ENCODE results near the gene NAGS.
"Not testable (repeated sequence)": the region's sequence is repeated elsewhere in the genome, so short reads cannot be mapped to it uniquely, and the experiment has no call there.

The NAGS gene

DNA sequence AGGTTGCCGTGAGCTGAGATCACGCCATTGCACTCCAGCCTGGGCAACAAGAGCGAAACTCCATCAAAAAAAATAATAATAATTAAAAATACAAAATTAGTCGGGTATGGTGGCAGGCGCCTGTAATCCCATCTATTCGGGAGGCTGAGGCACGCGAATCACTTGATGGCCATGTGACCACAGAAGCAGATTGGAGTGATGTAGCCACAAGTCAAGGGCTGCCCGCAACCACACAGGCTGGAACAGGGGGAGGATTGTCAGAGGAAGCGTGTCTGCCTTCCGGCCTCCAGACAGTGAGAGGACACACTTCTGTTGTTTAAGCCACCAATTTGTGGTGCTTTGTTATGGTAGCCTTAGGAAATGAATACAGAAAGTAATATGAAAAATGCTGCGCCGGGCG, 11.8 kb upstream of the NAGS start:
- Mint-ChIP-seq H3K36me3 (ENCODE audit: insufficient read depth) (no peaks in the 10 kb centered on the region), H3K4me1 (no peaks in the 10 kb centered on the region), H3K27ac (ENCODE audit: low read depth) (no peak overlapping the region), H3K9me3 (no peaks in the 10 kb centered on the region), H3K4me3 (no peak overlapping the region), H3K27me3 (peaks cover 40% of the 10 kb centered on the region)
- no peak for ATAC-seq (replicated peaks; ENCODE audit: extremely low read depth, poor library complexity, severe bottlenecking)
- no peak for DNase-seq (ENCODE audit: low spot score in 2 of 2)

DNA sequence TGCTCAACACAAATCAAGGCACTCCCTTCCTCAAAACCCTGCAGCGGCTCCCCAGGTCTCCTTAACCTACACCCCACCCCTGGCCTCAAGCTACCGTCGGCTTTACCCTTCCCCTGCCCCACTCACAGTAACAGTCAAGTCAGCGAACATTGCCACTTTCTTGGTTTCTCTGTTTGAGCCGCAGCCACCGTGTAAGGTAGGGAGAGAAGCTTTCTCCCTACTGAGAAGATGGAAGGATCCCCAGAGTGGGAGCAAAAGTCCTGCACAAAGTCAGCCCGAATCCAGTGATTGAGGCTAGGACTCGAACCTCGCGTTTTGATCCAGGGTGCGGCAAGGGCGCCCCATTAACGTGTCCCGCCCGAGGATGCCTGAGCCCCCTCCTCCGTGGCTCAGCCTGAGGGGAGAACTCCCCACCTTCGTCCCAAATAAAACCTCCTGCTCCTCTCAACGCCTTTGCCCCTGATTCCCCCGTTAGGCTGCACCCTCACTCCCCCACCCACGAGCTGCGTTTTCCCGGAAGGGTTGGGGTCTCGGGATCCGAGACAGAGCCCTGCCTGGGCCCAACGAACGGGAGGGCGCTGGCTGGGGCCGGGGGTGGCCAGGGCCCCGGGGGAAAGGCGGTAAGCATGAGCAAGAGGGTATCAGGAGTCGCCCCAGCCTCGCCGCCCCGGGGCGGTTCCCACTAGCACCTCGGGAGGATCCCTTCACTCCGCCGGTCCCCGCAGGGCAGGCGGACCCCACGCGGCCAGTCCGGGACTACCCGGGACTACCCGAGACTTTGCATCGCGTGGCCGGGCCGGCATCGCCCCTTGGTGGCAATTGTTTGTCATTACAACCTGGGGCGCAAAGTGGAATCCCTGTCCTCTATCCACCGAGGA, 9.9 kb upstream of the NAGS start:
- peaks cover 32% of the 10 kb centered on the region for H3K27me3 Mint-ChIP-seq
- no peaks in the 10 kb centered on the region for H3K4me1 Mint-ChIP-seq
- no peaks in the 10 kb centered on the region for H3K36me3 Mint-ChIP-seq (ENCODE audit: insufficient read depth)
- peak overlapping the region; percentile 13 for H3K4me3 Mint-ChIP-seq
- ATAC-seq (replicated peaks; ENCODE audit: extremely low read depth, poor library complexity, severe bottlenecking) = peak; percentile 68
- DNase-seq (ENCODE audit: low spot score in 2 of 2) = peak; percentile 41 to 60
- H3K27ac Mint-ChIP-seq (ENCODE audit: low read depth) = no peak overlapping the region
- no peaks in the 10 kb centered on the region for H3K9me3 Mint-ChIP-seq

DNA sequence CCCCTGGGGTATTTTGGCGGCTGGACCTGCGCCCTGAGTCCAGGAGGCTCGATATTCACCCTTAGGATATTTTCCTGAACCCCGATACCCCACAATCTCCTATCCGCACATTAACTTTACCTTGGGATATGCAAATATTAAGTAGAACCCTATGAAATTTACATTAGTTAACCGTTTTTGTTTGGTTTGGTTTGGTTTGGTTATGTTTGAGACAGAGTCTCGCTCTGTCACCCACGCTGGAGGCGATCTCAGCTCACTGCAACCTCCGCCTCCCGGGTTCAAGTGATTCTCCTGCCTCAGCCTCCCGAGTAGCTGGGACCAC, 9.3 kb upstream of the NAGS start:
- H3K4me1 Mint-ChIP-seq = no peaks in the 10 kb centered on the region
- no peaks in the 10 kb centered on the region for H3K9me3 Mint-ChIP-seq
- H3K27me3 Mint-ChIP-seq = peaks cover 32% of the 10 kb centered on the region
- peak overlapping the region; percentile 13 for H3K4me3 Mint-ChIP-seq
- no peak overlapping the region for H3K27ac Mint-ChIP-seq (ENCODE audit: low read depth)
- no peaks in the 10 kb centered on the region for H3K36me3 Mint-ChIP-seq (ENCODE audit: insufficient read depth)
- ATAC-seq (replicated peaks; ENCODE audit: extremely low read depth, poor library complexity, severe bottlenecking) (no peak), DNase-seq (ENCODE audit: low spot score in 2 of 2) (no peak)

DNA sequence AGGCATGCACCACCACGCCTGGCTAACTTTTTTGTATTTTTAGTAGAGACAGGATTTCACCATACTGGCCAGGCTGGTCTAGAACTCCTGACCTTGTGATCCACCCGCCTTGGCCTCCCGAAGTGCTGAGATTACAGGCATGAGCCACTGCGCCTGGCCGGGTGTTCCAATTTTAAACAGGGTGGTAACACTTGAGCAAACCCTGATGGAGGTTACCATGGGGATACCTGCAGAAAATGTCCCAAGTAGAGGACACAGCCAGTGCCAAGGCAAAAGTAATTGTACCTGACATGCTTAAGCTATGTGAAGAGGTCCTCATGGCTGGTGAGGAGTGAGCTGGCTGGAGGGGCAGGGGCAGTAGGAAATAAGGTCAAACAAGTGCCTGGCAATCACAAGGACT, 7.2 kb upstream of the NAGS start:
- not testable (repeated sequence) for ATAC-seq (replicated peaks; ENCODE audit: extremely low read depth, poor library complexity, severe bottlenecking); H3K27ac Mint-ChIP-seq (ENCODE audit: low read depth)

DNA sequence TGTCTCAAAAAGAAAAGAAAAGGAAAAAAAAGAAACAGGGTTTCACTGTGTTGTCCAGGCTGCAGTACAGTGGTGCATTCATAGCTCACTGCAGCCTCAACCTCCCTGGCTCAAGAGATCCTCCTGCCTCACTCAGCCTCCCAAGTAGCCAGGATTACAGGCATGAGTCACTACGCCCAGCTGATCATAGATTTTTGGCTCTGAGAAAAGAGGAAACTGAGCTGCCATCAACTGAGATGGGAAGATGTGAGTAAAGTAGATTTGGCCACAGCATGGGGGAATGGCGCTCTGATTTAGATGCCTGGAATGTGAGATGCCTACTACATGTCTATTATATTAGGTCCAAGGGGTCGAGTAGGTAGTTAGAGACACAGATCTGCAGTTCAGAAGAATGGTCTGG, 5.9 kb upstream of the NAGS start:
- ATAC-seq (replicated peaks; ENCODE audit: extremely low read depth, poor library complexity, severe bottlenecking) (no peak), DNase-seq (ENCODE audit: low spot score in 2 of 2) (no peak)
- Mint-ChIP-seq H3K4me1 (no peaks in the 10 kb centered on the region), H3K27ac (ENCODE audit: low read depth) (no peak overlapping the region), H3K36me3 (ENCODE audit: insufficient read depth) (no peaks in the 10 kb centered on the region), H3K9me3 (no peaks in the 10 kb centered on the region), H3K27me3 (peaks cover 32% of the 10 kb centered on the region), H3K4me3 (no peak overlapping the region)

More for the DNA sequence above, 7.2 kb upstream of the NAGS start:
- not testable (repeated sequence) for H3K4me1 Mint-ChIP-seq; DNase-seq (ENCODE audit: low spot score in 2 of 2); H3K4me3 Mint-ChIP-seq; H3K9me3 Mint-ChIP-seq; H3K36me3 Mint-ChIP-seq (ENCODE audit: insufficient read depth)
- peaks cover 32% of the 10 kb centered on the region for H3K27me3 Mint-ChIP-seq

DNA sequence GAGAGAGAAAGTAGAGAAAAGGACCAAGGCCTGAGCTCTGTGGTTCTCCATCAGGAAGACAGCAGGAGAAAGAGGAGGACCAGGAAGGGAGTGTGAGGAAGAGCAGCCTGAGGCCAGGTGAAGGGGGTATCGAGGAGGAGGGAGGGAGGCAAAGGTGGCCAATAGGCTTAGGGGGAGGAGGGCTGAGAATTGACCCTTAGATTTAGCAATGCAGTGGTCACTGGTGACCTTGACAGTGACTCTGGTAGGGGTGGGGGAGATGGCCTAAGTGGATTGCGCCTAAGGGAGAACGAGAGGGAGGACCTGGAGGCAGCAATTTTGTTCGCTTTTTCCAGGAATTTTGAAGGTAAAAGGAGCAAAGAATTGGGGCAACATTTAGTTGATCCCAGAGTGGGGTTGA, 5.4 kb upstream of the NAGS start:
- no peaks in the 10 kb centered on the region for H3K4me1 Mint-ChIP-seq
- ATAC-seq (replicated peaks; ENCODE audit: extremely low read depth, poor library complexity, severe bottlenecking) (no peak), DNase-seq (ENCODE audit: low spot score in 2 of 2) (no peak)
- H3K4me3 Mint-ChIP-seq = no peak overlapping the region
- H3K27ac Mint-ChIP-seq (ENCODE audit: low read depth) = no peak overlapping the region
- no peaks in the 10 kb centered on the region for H3K36me3 Mint-ChIP-seq (ENCODE audit: insufficient read depth)
- no peaks in the 10 kb centered on the region for H3K9me3 Mint-ChIP-seq
- H3K27me3 Mint-ChIP-seq = peaks cover 29% of the 10 kb centered on the region

DNA sequence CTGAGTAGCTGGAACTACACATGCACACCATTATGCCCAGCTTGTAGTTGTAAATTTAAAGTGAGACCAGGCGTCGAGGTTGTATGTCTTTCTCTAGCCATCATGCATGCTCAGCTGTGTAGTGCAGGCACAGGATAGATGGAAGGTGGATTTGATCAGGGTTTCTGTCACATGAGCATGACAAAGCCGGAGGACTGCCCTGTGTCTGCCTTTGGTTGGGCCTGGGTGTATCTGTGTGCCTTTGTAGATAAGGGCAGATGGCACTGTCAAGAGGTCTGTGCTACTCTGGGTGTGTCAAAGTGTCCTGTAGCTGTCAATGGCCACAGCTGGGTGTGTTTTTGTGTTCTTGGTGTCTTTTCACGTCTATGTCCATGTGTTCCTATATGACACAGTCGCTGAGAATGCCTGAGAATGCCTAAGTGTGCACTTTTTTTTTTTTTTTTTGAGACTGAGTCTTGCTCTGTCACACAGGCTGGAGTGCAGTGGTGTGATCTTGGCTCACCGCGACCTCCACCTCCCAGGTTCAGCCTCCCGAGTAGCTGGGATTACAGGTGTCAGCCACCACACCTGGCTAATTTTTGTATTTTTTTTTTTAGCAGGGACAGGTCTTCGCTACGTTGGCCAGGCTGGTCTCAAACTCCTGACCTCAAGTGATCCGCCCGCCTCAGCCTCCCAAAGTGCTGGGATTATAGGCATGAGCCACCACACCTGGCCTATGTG, 4.1 kb upstream of the NAGS start:
- H3K27me3 Mint-ChIP-seq = peaks cover 19% of the 10 kb centered on the region
- H3K36me3 Mint-ChIP-seq (ENCODE audit: insufficient read depth) = no peaks in the 10 kb centered on the region
- ATAC-seq (replicated peaks; ENCODE audit: extremely low read depth, poor library complexity, severe bottlenecking) = no peak
- no peak for DNase-seq (ENCODE audit: low spot score in 2 of 2)
- no peaks in the 10 kb centered on the region for H3K9me3 Mint-ChIP-seq
- no peaks in the 10 kb centered on the region for H3K4me1 Mint-ChIP-seq
- no peak overlapping the region for H3K4me3 Mint-ChIP-seq
- no peak overlapping the region for H3K27ac Mint-ChIP-seq (ENCODE audit: low read depth)

DNA sequence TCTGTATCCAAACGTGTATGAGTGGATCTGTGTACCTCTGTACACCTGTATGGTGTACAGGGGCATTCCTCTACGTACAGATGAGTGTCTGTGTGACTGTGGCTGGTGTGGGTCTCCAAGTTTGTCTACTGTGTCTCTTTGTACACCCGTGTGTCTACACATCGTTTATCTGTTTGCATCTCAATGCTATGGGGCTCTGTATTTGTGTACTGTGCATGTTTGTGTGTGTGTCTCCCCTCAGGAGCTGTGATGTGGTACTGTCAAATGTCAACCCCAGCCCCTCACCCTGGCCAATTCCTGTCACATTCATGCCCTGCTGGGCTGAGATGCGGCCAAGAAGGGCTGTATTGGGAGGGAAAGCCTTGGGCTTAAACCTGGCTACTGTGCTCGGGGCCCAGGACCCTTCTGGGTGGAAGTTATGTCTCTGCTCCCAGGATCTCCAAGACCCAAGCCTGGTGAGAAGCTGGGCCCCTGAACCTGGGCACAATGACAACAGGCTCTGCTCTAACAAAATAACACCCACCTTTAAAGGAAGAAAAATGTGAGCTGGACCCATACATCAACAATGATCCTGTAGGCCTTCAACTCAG, 3.5 kb upstream of the NAGS start:
- Mint-ChIP-seq H3K36me3 (ENCODE audit: insufficient read depth) (peaks cover 2% of the 10 kb centered on the region), H3K9me3 (no peaks in the 10 kb centered on the region), H3K27me3 (peaks cover 16% of the 10 kb centered on the region), H3K4me1 (peaks cover 2% of the 10 kb centered on the region), H3K27ac (ENCODE audit: low read depth) (no peak overlapping the region), H3K4me3 (no peak overlapping the region)
- no peak for ATAC-seq (replicated peaks; ENCODE audit: extremely low read depth, poor library complexity, severe bottlenecking)
- no peak for DNase-seq (ENCODE audit: low spot score in 2 of 2)

DNA sequence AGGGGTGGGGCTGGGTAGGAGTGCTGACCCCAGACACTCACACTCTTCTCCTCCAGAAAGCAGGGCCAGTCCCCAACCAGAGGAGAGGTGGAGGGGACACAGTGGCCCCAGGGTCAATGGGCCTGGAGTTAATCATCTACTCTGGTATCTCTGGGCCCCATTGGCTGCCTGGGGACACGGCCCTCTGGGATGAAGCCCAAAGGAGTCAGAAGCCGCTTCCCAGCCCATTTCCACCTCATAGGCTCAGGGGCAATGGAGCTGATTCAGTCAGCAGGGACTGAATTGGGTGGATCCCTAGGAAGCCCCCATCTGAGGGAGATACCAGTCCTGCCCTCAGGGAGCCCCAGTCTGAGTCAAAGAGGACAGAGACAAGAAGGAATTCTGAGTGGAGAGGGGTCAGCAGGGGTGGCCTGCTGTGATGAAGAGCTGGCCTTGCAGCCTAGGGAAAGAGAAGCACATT, 2.9 kb upstream of the NAGS start:
- peaks cover 7% of the 10 kb centered on the region for H3K4me1 Mint-ChIP-seq
- H3K27ac Mint-ChIP-seq (ENCODE audit: low read depth) = no peak overlapping the region
- peaks cover 5% of the 10 kb centered on the region for H3K36me3 Mint-ChIP-seq (ENCODE audit: insufficient read depth)
- H3K27me3 Mint-ChIP-seq = peaks cover 16% of the 10 kb centered on the region
- H3K9me3 Mint-ChIP-seq = no peaks in the 10 kb centered on the region
- DNase-seq (ENCODE audit: low spot score in 2 of 2) = no peak
- ATAC-seq (replicated peaks; ENCODE audit: extremely low read depth, poor library complexity, severe bottlenecking) = no peak
- no peak overlapping the region for H3K4me3 Mint-ChIP-seq

DNA sequence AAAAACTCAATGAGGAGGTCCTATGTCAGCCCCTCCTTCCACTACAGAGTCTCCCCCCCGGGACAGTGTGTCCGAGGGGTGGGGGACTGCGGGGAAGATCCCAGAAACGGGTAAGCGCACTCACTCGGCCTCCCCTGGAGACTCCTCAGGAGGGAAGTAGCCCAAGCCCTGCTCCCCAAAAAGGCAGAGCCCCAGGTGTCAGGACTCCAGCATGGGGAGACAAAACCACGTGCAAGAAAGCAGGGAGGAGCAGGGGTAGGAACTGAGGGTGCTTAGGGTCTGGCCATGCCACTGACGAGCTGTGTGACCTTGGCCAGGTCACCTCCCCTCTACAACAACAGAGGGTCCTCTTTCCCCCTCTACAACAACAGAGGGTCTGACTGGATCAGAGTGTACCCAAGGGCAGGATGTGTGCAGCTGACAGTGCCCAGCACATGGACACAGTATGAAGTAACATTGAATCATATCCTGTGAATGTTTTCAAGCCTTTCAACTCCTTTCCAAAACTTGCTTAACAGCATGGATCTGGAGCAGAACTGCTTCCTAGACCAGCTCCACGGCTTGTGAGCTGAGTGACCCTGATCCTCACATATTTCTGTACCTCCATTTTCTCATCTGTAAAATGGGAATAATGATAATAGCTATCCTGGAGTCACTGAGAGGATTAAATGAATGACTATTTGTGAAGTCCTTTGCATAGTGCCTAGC, 2.1 kb upstream of the NAGS start:
- Mint-ChIP-seq H3K36me3 (ENCODE audit: insufficient read depth) (peaks cover 7% of the 10 kb centered on the region), H3K27me3 (peaks cover 15% of the 10 kb centered on the region), H3K27ac (ENCODE audit: low read depth) (no peak overlapping the region), H3K9me3 (no peaks in the 10 kb centered on the region), H3K4me3 (no peak overlapping the region), H3K4me1 (peaks cover 12% of the 10 kb centered on the region)
- DNase-seq (ENCODE audit: low spot score in 2 of 2) (no peak), ATAC-seq (replicated peaks; ENCODE audit: extremely low read depth, poor library complexity, severe bottlenecking) (no peak)

DNA sequence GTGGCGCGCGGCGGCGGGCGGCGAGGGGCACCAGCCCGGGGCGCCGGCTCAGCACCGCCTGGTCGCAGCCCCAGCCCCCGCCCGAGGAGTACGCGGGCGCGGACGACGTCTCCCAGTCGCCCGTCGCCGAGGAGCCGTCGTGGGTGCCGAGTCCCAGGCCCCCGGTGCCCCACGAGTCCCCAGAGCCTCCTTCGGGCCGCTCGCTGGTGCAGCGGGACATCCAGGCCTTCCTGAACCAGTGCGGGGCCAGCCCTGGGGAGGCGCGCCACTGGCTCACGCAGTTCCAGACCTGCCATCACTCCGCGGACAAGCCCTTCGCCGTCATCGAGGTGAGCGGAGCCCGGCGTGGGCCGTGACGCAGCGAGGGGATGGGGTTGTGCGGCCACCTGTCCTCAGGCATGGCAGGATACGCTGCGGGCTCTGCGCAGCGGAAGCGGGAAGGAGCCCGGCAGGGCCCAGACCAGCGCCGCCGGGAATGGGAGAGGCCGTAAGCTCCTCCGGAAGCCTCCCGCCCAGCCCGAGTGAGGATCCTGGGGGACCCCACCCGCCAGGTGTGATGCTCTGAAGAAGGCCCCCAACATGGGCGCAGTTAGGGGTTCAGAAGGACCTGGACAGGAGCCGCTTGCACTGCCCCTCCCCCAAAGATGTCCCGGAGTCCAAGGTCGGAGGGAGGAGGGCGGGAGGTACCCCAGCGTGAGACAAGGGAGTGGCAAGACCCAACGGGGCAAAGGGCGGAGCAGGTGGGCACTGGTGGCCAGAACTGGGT, 522 bp downstream of the NAGS start:
- H3K9me3 Mint-ChIP-seq = no peaks in the 10 kb centered on the region
- H3K27ac Mint-ChIP-seq (ENCODE audit: low read depth) = no peak overlapping the region
- H3K4me3 Mint-ChIP-seq = peak overlapping the region; percentile 86
- ATAC-seq (replicated peaks; ENCODE audit: extremely low read depth, poor library complexity, severe bottlenecking) (no peak), DNase-seq (ENCODE audit: low spot score in 2 of 2) (no peak)
- H3K27me3 Mint-ChIP-seq = peaks cover 9% of the 10 kb centered on the region
- peaks cover 22% of the 10 kb centered on the region for H3K4me1 Mint-ChIP-seq
- peaks cover 10% of the 10 kb centered on the region for H3K36me3 Mint-ChIP-seq (ENCODE audit: insufficient read depth)
